Measurements from ENCODE around the gene LOXHD1. TPM values are rescaled to one million over a fixed set of nuclear protein-coding genes. Genes with fewer than 3 reads are reported as not detected.

LOXHD1 gene
- total RNA-seq, 1 experiment from 2014 or later, result not detected

DNA sequence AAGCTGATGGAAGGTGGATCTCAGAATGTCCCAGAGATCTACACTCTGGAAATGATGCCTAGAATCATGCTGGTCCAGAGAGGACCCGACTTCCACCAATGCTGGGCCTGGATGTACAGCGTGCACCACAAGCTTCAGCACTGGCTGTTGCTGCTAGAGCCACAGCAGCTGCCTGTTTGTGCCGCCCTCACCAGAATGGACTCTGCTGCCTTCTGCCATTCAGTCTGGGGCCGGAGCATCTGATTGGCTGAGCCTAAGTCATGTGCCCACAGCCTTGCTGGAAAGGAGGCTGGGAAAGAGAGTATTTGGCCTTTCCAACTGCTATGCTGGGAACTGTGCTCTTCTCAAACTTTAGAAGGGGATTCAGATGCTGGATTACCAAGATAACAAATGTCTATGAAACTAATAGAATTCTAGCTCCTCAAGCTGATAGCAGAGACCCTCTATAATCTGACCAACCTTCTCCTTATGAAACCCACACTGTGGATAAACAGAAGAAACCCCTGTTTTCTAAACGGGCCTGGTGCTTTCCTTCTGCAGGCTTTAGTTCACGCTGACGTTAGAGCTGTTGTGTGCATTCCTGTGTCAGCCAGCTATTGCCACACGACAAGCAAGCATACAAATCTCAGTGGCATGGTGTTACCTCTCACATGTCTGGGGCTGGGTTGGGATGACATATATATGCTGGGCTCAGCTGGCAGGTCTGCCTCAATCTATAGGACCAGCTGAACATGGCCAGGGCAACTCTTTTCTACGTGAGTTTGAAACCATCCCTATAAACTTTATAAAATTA lies 4.1 kb upstream of the LOXHD1 start:
- POLR2A ChIA-PET, result no interaction called here
- CTCF ChIA-PET, result no interaction called here
- no peaks in the 10 kb centered on the region for H3K9me3 ChIP-seq (ENCODE audit: control insufficient read depth, insufficient read depth, low read depth, low read length)
- no peak for ATAC-seq
- H3K4me1 ChIP-seq (ENCODE audit: control insufficient read depth, insufficient read depth, low read length), result no peaks in the 10 kb centered on the region
- intact Hi-C loops (cut with micrococcal nuclease; ENCODE audit: unreplicated experiment) (no loop called here), in situ Hi-C loops (cut with HindIII; ENCODE audit: low pct_unique_long_range_greater_than_20kb, low sequenced_read_pairs) (no loop called here)
- TF ChIP-seq, protein P1, sequence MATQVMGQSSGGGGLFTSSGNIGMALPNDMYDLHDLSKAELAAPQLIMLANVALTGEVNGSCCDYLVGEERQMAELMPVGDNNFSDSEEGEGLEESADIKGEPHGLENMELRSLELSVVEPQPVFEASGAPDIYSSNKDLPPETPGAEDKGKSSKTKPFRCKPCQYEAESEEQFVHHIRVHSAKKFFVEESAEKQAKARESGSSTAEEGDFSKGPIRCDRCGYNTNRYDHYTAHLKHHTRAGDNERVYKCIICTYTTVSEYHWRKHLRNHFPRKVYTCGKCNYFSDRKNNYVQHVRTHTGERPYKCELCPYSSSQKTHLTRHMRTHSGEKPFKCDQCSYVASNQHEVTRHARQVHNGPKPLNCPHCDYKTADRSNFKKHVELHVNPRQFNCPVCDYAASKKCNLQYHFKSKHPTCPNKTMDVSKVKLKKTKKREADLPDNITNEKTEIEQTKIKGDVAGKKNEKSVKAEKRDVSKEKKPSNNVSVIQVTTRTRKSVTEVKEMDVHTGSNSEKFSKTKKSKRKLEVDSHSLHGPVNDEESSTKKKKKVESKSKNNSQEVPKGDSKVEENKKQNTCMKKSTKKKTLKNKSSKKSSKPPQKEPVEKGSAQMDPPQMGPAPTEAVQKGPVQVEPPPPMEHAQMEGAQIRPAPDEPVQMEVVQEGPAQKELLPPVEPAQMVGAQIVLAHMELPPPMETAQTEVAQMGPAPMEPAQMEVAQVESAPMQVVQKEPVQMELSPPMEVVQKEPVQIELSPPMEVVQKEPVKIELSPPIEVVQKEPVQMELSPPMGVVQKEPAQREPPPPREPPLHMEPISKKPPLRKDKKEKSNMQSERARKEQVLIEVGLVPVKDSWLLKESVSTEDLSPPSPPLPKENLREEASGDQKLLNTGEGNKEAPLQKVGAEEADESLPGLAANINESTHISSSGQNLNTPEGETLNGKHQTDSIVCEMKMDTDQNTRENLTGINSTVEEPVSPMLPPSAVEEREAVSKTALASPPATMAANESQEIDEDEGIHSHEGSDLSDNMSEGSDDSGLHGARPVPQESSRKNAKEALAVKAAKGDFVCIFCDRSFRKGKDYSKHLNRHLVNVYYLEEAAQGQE (IDR thresholded peaks at IDR 0.05; ENCODE audit: insufficient read depth in 1 of 2, low read depth in 2 of 2, low read length in 1 of 2), result no peak
- TF ChIP-seq TCF7L2 (IDR thresholded peaks at IDR 0.05; ENCODE audit: low read depth, low read length), result no peak
- TF ChIP-seq, protein P2, sequence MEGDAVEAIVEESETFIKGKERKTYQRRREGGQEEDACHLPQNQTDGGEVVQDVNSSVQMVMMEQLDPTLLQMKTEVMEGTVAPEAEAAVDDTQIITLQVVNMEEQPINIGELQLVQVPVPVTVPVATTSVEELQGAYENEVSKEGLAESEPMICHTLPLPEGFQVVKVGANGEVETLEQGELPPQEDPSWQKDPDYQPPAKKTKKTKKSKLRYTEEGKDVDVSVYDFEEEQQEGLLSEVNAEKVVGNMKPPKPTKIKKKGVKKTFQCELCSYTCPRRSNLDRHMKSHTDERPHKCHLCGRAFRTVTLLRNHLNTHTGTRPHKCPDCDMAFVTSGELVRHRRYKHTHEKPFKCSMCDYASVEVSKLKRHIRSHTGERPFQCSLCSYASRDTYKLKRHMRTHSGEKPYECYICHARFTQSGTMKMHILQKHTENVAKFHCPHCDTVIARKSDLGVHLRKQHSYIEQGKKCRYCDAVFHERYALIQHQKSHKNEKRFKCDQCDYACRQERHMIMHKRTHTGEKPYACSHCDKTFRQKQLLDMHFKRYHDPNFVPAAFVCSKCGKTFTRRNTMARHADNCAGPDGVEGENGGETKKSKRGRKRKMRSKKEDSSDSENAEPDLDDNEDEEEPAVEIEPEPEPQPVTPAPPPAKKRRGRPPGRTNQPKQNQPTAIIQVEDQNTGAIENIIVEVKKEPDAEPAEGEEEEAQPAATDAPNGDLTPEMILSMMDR (IDR thresholded peaks at IDR 0.05), result no peak
- no peak for TF ChIP-seq POLR2AphosphoS5 (IDR thresholded peaks at IDR 0.05; ENCODE audit: low read depth, low read length)
- no peak for TF ChIP-seq SIN3A (IDR thresholded peaks at IDR 0.05; ENCODE audit: borderline replicate concordance, insufficient read depth, low read depth, low read length)
- DNase-seq (ENCODE audit: low read depth, low spot score), result no peak
- H3K4me3 ChIP-seq (ENCODE audit: low read depth in 2 of 2, low read length in 2 of 2), result no peak overlapping the region
- H3K27ac ChIP-seq (ENCODE audit: low read length), result no peak overlapping the region
- H3K27me3 ChIP-seq (ENCODE audit: control insufficient read depth, insufficient read depth, low read length), result no peaks in the 10 kb centered on the region
- no TSS peak for BruUV-seq (replicated peaks)
- no peaks in the 10 kb centered on the region for H3K36me3 ChIP-seq (ENCODE audit: control insufficient read depth, insufficient read depth, low read length)

DNA sequence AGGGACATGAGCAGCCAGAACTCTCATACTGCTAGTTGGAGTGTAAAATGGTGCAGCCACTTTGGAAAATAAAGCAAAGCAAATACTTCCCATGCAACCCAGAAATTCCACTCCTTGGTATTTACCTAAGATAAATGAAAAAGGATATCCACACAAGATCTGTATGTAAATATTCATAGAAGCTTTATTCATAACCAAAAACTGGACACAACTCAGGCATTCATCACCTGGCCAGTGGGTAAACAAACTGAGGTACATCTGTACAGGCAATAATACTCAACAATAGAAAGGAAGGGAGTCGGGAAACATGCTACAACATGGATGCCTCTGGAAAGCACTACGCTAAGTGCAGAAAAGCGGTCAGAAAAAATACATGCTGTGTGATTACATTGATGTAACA lies 2.5 kb upstream of the LOXHD1 start:
- H3K4me3 ChIP-seq (ENCODE audit: low read depth in 2 of 2, low read length in 2 of 2), result no peak overlapping the region
- in situ Hi-C loops (cut with HindIII; ENCODE audit: low pct_unique_long_range_greater_than_20kb, low sequenced_read_pairs) (no loop called here), intact Hi-C loops (cut with micrococcal nuclease; ENCODE audit: unreplicated experiment) (loop anchor here (2.0 to 10.0 kb wide), 3 partner anchors 102 to 515 kb away; no protein-coding TSS in a partner anchor)
- ATAC-seq, result no peak
- DNase-seq (ENCODE audit: low read depth, low spot score), result no peak
- BruUV-seq (replicated peaks), result no TSS peak
- no peaks in the 10 kb centered on the region for H3K9me3 ChIP-seq (ENCODE audit: control insufficient read depth, insufficient read depth, low read depth, low read length)
- no peak for TF ChIP-seq TCF7L2 (IDR thresholded peaks at IDR 0.05; ENCODE audit: low read depth, low read length)
- TF ChIP-seq POLR2AphosphoS5 (IDR thresholded peaks at IDR 0.05; ENCODE audit: low read depth, low read length), result no peak
- TF ChIP-seq, protein P1 (IDR thresholded peaks at IDR 0.05; ENCODE audit: insufficient read depth in 1 of 2, low read depth in 2 of 2, low read length in 1 of 2), result no peak
- TF ChIP-seq, protein P2 (IDR thresholded peaks at IDR 0.05), result no peak
- no peak for TF ChIP-seq SIN3A (IDR thresholded peaks at IDR 0.05; ENCODE audit: borderline replicate concordance, insufficient read depth, low read depth, low read length)
- ChIA-PET POLR2A (no interaction called here), CTCF (no interaction called here)
- H3K27me3 ChIP-seq (ENCODE audit: control insufficient read depth, insufficient read depth, low read length), result no peaks in the 10 kb centered on the region
- H3K36me3 ChIP-seq (ENCODE audit: control insufficient read depth, insufficient read depth, low read length), result no peaks in the 10 kb centered on the region
- no peak overlapping the region for H3K27ac ChIP-seq (ENCODE audit: low read length)
- no peaks in the 10 kb centered on the region for H3K4me1 ChIP-seq (ENCODE audit: control insufficient read depth, insufficient read depth, low read length)

Data from Panc1 (cell line).